Ovary (tissue), 3 donors: ENCODE measurements around the gene PPM1H.

Experiments
- CTCF ChIP-seq, 3 donors: fragments of 450-650 bp in 2 of 3; fragments of 200-600 bp in 1 of 3; IDR thresholded peaks; one replicate each; pipeline versions ENCODE4 v1.5.1 to v1.8.0; 2016 to 2022; ENCODE audit warnings: antibody characterized with exemption in 3 of 3, mild to moderate bottlenecking in 1 of 3
- POLR2A ChIP-seq: fragments of 450-650 bp; IDR thresholded peaks from one replicate; pipeline ENCODE4 v1.6.1; 2017; ENCODE audit warnings: antibody characterized with exemption, mild to moderate bottlenecking, moderate library complexity
- donor health status: DM: no; HTN: no; CAD: no.

GRCh38 chr12:62760779-62761178 lies 174.2 kb downstream of the PPM1H start:
- TF ChIP-seq POLR2A (no peak), CTCF (IDR thresholded peaks at IDR 0.05) (no peak)
